SK-N-SH (cell line): Measurements from ENCODE around the gene TMCO4.

Source experiments
- CTCF ChIP-seq: fragments of 200-600 bp; sonication (generic); IDR thresholded peaks from 2 replicates; pipeline ENCODE4 v1.6.1; 2017; ENCODE audit warnings: antibody characterized with exemption, mild to moderate bottlenecking, moderate library complexity
- EP300 ChIP-seq, 2 experiments: IDR thresholded peaks; 2 replicates each; pipeline versions ENCODE4 v1.4.0 to v1.6.1; 2012; ENCODE audit warnings: borderline replicate concordance in 1 of 2, low read depth in 1 of 2, low read length in 1 of 2
- GABPA ChIP-seq: IDR thresholded peaks from 2 replicates; pipeline ENCODE4 v1.4.0; 2012; ENCODE audit warnings: low read depth, mild to moderate bottlenecking
- JUND ChIP-seq: IDR thresholded peaks from 2 replicates; pipeline ENCODE4 v1.4.0; 2012
- REST ChIP-seq: IDR thresholded peaks from 2 replicates; pipeline ENCODE4 v1.6.1; 2012; ENCODE audit warnings: mild to moderate bottlenecking, low read depth, low read length, moderate library complexity
- RXRA ChIP-seq: IDR thresholded peaks from 2 replicates; pipeline ENCODE4 v1.4.0; 2012; ENCODE audit warnings: low read depth, mild to moderate bottlenecking, borderline replicate concordance
- TAF1 ChIP-seq: IDR thresholded peaks from 2 replicates; pipeline ENCODE4 v1.6.1; 2012; ENCODE audit warnings: low read depth, mild to moderate bottlenecking, low read length, moderate library complexity, borderline replicate concordance
- YY1 ChIP-seq: IDR thresholded peaks from 2 replicates; pipeline ENCODE4 v1.4.0; 2012; ENCODE audit warnings: low read depth, mild to moderate bottlenecking
- TF ChIP-seq, protein P1 (sequence below): IDR thresholded peaks from 2 replicates; pipeline ENCODE4 v1.4.0; 2012; ENCODE audit warnings: low read depth
- TF ChIP-seq, protein P2 (sequence below): fragments of 150-350 bp; IDR thresholded peaks from 2 replicates; pipeline ENCODE4 v1.6.1; 2017; ENCODE audit warnings: antibody characterized with exemption, low read length, low read depth, borderline replicate concordance

DNA sequence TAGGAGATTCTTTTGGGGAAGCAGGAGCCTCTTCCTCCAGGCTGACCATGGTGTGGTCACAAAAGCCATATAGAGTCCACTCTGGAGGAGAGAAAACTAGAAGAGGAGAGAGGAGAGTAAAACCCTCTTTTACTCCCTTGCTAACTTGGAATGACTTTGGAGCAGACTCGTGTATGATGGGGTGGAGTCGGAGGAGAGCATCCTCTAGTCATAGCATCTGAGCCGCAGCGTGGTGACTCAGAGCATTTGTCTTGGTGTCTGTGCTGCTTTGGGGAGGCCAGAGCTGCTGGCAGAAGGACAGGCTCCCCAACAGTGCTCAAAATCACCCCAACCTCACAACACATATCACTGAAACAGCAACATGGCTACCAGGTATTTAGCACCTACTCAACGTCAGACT is 123.9 kb downstream of the TMCO4 start:
- TF ChIP-seq TAF1 (no peak), CTCF (no peak), REST (no peak), RXRA (no peak), GABPA (no peak), JUND (no peak), YY1 (no peak), EP300 (IDR thresholded peaks at IDR 0.05; ENCODE audit: borderline replicate concordance in 1 of 2, low read depth in 1 of 2, low read length in 1 of 2) (no peak)
- TF ChIP-seq, protein P1, sequence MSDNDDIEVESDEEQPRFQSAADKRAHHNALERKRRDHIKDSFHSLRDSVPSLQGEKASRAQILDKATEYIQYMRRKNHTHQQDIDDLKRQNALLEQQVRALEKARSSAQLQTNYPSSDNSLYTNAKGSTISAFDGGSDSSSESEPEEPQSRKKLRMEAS, result no peak
- TF ChIP-seq, protein P2, sequence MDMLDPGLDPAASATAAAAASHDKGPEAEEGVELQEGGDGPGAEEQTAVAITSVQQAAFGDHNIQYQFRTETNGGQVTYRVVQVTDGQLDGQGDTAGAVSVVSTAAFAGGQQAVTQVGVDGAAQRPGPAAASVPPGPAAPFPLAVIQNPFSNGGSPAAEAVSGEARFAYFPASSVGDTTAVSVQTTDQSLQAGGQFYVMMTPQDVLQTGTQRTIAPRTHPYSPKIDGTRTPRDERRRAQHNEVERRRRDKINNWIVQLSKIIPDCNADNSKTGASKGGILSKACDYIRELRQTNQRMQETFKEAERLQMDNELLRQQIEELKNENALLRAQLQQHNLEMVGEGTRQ, result no peak
